Mesenchymal stem cell (in vitro differentiated cells and primary cell): Measurements from ENCODE around the gene ASGR2.

ENCODE experiments used
- DNase-seq: peaks from one replicate; pipeline ENCODE4 v3.0.0-alpha.2; 2013
- H2AFZ ChIP-seq: one replicate; pipeline ENCODE4 v1.6.1; 2013; ENCODE audit warnings: low read depth, mild to moderate bottlenecking, control low read depth, inconsistent platforms, low read length, moderate library complexity
- H2AK5ac ChIP-seq: 2 replicates; pipeline ENCODE4 v1.6.1; 2013; ENCODE audit warnings: low read length, moderate library complexity, mild to moderate bottlenecking, inconsistent platforms; ENCODE audit not compliant: severe bottlenecking
- H2BK120ac ChIP-seq: one replicate; pipeline ENCODE4 v1.6.1; 2013; ENCODE audit warnings: low read depth, mild to moderate bottlenecking, inconsistent platforms, low read length, moderate library complexity
- H2BK12ac ChIP-seq, 2 experiments: one replicate each; pipeline ENCODE4 v1.6.1; 2013; ENCODE audit warnings: inconsistent platforms in 2 of 2, low read length in 2 of 2, mild to moderate bottlenecking in 2 of 2, moderate library complexity in 2 of 2, control low read depth in 1 of 2
- H2BK15ac ChIP-seq: one replicate; pipeline ENCODE4 v1.6.1; 2013; ENCODE audit warnings: mild to moderate bottlenecking, low read depth, inconsistent platforms; ENCODE audit not compliant: poor library complexity, severe bottlenecking
- H2BK5ac ChIP-seq: 2 replicates; pipeline ENCODE4 v1.6.1; 2013; ENCODE audit warnings: low read depth, mild to moderate bottlenecking, low read length, control low read depth, inconsistent platforms; ENCODE audit not compliant: poor library complexity, severe bottlenecking
- H3K14ac ChIP-seq, 2 experiments: one replicate each; pipeline ENCODE4 v1.6.1; 2013; ENCODE audit warnings: inconsistent platforms in 2 of 2, low read length in 2 of 2, control low read depth in 1 of 2, mild to moderate bottlenecking in 1 of 2, moderate library complexity in 1 of 2
- H3K18ac ChIP-seq, 2 experiments: one replicate each; pipeline ENCODE4 v1.6.1; 2013; ENCODE audit warnings: inconsistent platforms in 2 of 2, low read length in 2 of 2, control low read depth in 1 of 2, low read depth in 1 of 2, mild to moderate bottlenecking in 1 of 2
- H3K23ac ChIP-seq, 2 experiments: one replicate each; pipeline ENCODE4 v1.6.1; 2013; ENCODE audit warnings: inconsistent platforms in 2 of 2, low read length in 2 of 2, mild to moderate bottlenecking in 2 of 2, moderate library complexity in 2 of 2, control low read depth in 1 of 2
- H3K27ac ChIP-seq: 2 replicates; pipeline ENCODE4 v1.5.1; 2013; ENCODE audit warnings: mild to moderate bottlenecking, moderate library complexity, low read length, control low read depth, inconsistent platforms; ENCODE audit not compliant: poor library complexity, severe bottlenecking
- H3K27me3 ChIP-seq, 2 experiments: 2 replicates each; pipeline versions ENCODE4 v1.6.1 to v1.7.0; 2013; ENCODE audit warnings: low read length in 2 of 2, mild to moderate bottlenecking in 2 of 2, moderate library complexity in 2 of 2, control low read depth in 1 of 2, inconsistent platforms in 1 of 2; ENCODE audit not compliant: control insufficient read depth in 1 of 2, insufficient read depth in 1 of 2
- H3K36me3 ChIP-seq, 2 experiments: 2 replicates each; pipeline versions ENCODE4 v1.6.1 to v1.7.0; 2013; ENCODE audit warnings: low read length in 2 of 2, control low read depth in 1 of 2, inconsistent platforms in 1 of 2, low read depth in 1 of 2, mild to moderate bottlenecking in 1 of 2; ENCODE audit not compliant: insufficient read depth in 2 of 2, control insufficient read depth in 1 of 2
- H3K4ac ChIP-seq, 2 experiments: one replicate each; pipeline ENCODE4 v1.6.1; 2013; ENCODE audit warnings: inconsistent platforms in 2 of 2, low read length in 2 of 2, mild to moderate bottlenecking in 2 of 2, moderate library complexity in 2 of 2, control low read depth in 1 of 2, low read depth in 1 of 2
- H3K4me1 ChIP-seq: 2 replicates; pipeline ENCODE4 v1.6.1; 2013; ENCODE audit warnings: low read depth, low read length, control low read depth; ENCODE audit not compliant: control insufficient read depth, insufficient read depth
- H3K4me2 ChIP-seq: 2 replicates; pipeline ENCODE4 v1.6.1; 2013; ENCODE audit warnings: low read length, mild to moderate bottlenecking, inconsistent platforms; ENCODE audit not compliant: poor library complexity, severe bottlenecking
- H3K4me3 ChIP-seq, 2 experiments: 2 replicates each; pipeline versions ENCODE4 v1.5.1 to v1.7.0; 2013; ENCODE audit warnings: low read length in 2 of 2, mild to moderate bottlenecking in 2 of 2, control low read depth in 1 of 2, low read depth in 1 of 2; ENCODE audit not compliant: insufficient read depth in 1 of 2
- H3K79me1 ChIP-seq: replicated peaks from 2 replicates; pipeline ENCODE4 v1.6.1; 2013; ENCODE audit warnings: mild to moderate bottlenecking, control low read depth, low read length, inconsistent platforms; ENCODE audit not compliant: poor library complexity, severe bottlenecking
- H3K9ac ChIP-seq: 2 replicates; pipeline ENCODE4 v1.7.0; 2013; ENCODE audit warnings: mild to moderate bottlenecking, low read length, moderate library complexity
- H3K9me3 ChIP-seq: 2 replicates; pipeline ENCODE4 v1.7.0; 2013; ENCODE audit warnings: mild to moderate bottlenecking, low read length; ENCODE audit not compliant: control insufficient read depth
- H4K8ac ChIP-seq: one replicate; pipeline ENCODE4 v1.6.1; 2013; ENCODE audit warnings: inconsistent platforms, mild to moderate bottlenecking, low read length, moderate library complexity
- H4K91ac ChIP-seq: one replicate; pipeline ENCODE4 v1.6.1; 2013; ENCODE audit warnings: mild to moderate bottlenecking, low read length, inconsistent platforms
- WGBS: methylation state at CpG from one replicate; pipeline ENCODE4 v1.1.7; 2013; ENCODE audit warnings: mixed read lengths; 5-methylcytosine and 5-hydroxymethylcytosine counted together

ASGR2 gene

DNA sequence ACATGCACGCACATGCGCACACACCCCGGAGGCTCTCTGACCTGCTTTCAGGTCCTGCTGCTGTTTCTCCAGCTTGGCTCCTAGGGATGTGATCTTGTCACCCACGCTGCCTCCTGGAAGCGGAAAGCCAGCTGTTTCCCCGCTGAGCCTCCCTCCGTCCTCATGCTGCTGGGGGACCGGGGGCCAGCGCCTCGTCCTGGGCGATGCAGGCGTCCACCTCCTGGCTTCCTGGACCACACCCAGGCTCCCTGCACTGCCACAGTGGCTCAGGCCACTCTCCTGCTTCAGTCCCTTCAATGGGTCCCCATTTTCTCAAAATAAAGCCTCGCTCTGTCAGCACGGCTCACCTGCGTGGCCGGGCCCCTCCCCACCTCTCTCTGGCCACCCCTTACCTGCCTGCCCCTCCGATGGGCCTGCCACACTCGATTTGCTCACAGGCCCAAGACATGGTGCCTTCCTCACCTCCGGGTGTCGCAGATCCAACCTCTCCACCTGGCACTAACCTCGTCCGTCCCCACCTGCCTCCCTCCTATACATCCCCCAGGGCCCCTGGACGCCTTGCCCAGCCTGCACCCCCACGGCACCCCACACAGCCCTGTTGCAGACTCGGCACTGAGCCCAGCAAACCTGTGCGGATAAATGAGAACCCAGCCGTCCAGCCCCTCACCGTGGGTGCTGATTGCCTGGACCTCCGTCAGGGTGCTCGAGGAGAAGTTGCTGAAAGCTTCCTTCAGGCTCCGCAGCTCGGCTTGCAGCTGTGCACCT is 6.6 kb downstream of the ASGR2 start:
- Histone ChIP-seq H2BK12ac (no peak overlapping the region), H3K9me3 (no peaks in the 10 kb centered on the region), H3K27me3 (peaks cover 5 to 70% of the 10 kb centered on the region in 2 experiments), H3K4me3 (no peak overlapping the region), H3K23ac (no peak overlapping the region), H4K91ac (no peak overlapping the region), H3K14ac (no peak overlapping the region), H4K8ac (no peak overlapping the region), H3K4ac (no peak overlapping the region), H3K4me2 (no peak overlapping the region), H2BK120ac (no peak overlapping the region), H3K79me1 (no peaks in the 10 kb centered on the region), H2AFZ (no peak overlapping the region), H3K18ac (no peak overlapping the region), H2AK5ac (no peak overlapping the region), H3K36me3 (no peaks in the 10 kb centered on the region), H2BK15ac (no peak overlapping the region), H3K4me1 (peaks cover 3% of the 10 kb centered on the region), H3K9ac (no peak overlapping the region), H2BK5ac (no peak overlapping the region), H3K27ac (no peak overlapping the region)
- no peak for DNase-seq
- 78% methylated on average over 32 of the region's 32 CpGs for WGBS

DNA sequence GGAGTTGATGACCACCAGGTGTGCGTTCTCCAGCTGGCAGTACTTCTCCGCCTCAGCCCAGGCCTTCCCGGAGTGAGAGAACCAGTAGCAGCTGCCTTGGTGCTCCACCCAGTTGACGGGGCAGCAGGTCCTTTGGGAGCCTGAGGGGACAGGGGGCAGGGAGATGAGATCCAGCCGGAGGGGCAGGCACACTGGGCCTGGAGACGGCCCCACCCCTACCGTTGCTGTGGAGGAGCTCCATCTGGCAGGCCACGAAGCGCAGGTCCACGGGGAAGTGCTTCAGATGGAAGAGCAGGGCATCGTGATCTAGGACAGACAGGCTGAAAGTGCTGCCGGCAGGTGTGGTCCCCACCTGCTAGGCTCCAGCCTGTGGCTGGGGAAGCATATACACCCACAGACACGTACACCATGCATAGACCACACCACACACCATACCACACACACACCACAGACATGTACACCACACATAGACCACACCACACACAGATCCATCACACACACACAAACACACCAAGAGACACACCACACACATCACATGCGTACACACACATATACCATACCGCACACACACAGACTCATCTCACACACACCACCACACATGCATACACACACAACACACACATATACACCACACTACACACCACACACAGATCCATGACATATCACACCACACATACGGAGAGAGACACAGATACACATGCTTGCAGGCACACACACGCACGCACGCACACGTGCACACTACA is 7.4 kb downstream of the ASGR2 start:
- Histone ChIP-seq H3K18ac (no peak overlapping the region), H3K36me3 (no peaks in the 10 kb centered on the region), H2AFZ (no peak overlapping the region), H2BK5ac (no peak overlapping the region), H3K4me1 (peaks cover 3% of the 10 kb centered on the region), H3K27me3 (peaks cover 13 to 70% of the 10 kb centered on the region in 2 experiments), H2BK120ac (no peak overlapping the region), H3K27ac (no peak overlapping the region), H4K8ac (no peak overlapping the region), H3K4ac (no peak overlapping the region), H3K9me3 (no peaks in the 10 kb centered on the region), H4K91ac (no peak overlapping the region), H3K79me1 (no peaks in the 10 kb centered on the region), H3K4me2 (no peak overlapping the region), H3K4me3 (no peak overlapping the region), H2BK12ac (no peak overlapping the region), H3K23ac (no peak overlapping the region), H2BK15ac (no peak overlapping the region), H3K9ac (no peak overlapping the region), H2AK5ac (no peak overlapping the region), H3K14ac (no peak overlapping the region)
- 86% methylated on average over 20 of the region's 20 CpGs for WGBS
- DNase-seq, result no peak

DNA sequence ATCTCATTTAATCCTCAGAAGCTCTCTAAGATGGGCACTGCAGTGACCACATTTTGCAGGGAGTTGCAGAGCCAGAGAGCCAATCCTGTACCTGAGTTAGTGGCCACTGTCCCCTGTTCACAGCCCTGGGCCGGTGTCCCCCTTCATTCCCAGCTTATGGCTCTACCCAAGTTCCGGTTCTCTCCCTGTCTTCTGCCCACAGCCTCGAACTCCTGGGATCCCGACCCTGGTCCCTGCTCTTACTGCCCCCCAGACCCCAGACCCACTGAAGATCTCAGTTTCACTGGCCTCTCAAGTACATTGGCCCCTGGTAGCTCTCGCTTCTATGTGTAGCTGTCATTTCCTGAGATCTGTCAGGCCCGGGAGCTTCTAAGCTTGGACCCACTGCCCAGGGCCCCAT is 12.2 kb downstream of the ASGR2 start:
- Histone ChIP-seq H3K4ac (no peak overlapping the region), H3K9me3 (no peaks in the 10 kb centered on the region), H3K4me2 (no peak overlapping the region), H3K23ac (no peak overlapping the region), H2BK15ac (no peak overlapping the region), H2AFZ (no peak overlapping the region), H4K8ac (no peak overlapping the region), H3K27me3 (peaks cover 25 to 60% of the 10 kb centered on the region in 2 experiments), H3K4me1 (no peaks in the 10 kb centered on the region), H2BK120ac (no peak overlapping the region), H3K9ac (no peak overlapping the region), H3K4me3 (no peak overlapping the region), H4K91ac (no peak overlapping the region), H3K36me3 (no peaks in the 10 kb centered on the region), H3K27ac (no peak overlapping the region), H3K14ac (no peak overlapping the region), H2BK5ac (no peak overlapping the region), H3K18ac (no peak overlapping the region), H2BK12ac (no peak overlapping the region), H3K79me1 (no peaks in the 10 kb centered on the region), H2AK5ac (no peak overlapping the region)
- 77% methylated on average over 6 of the region's 6 CpGs for WGBS
- no peak for DNase-seq

DNA sequence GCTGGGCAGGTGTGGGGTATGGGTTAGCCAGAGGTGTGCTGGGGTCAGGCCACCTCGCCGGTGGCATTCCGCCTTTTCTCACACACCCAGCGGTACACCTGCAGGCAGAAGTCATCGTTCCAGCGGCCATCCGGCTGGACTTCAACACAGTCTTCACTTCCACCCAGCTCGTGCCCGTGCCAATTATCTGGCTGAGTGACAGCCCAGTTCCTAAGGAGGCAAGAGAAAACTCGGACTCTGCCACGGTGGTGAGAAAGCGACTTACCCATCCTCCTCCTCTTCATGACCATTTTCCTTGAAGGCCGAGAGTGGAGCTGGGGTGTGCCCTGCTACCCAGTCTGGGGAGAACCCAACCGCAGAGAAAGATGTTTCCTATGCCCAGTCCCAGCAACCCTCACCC is 13.1 kb downstream of the ASGR2 start:
- Histone ChIP-seq H3K9me3 (no peaks in the 10 kb centered on the region), H2BK12ac (no peak overlapping the region), H3K36me3 (no peaks in the 10 kb centered on the region), H3K18ac (no peak overlapping the region), H4K91ac (no peak overlapping the region), H3K4me1 (no peaks in the 10 kb centered on the region), H3K27ac (no peak overlapping the region), H4K8ac (no peak overlapping the region), H3K4me2 (no peak overlapping the region), H3K27me3 (peaks cover 25 to 53% of the 10 kb centered on the region in 2 experiments), H2BK120ac (no peak overlapping the region), H2BK15ac (no peak overlapping the region), H3K23ac (no peak overlapping the region), H3K4me3 (no peak overlapping the region), H3K14ac (no peak overlapping the region), H2AK5ac (no peak overlapping the region), H3K4ac (no peak overlapping the region), H2BK5ac (no peak overlapping the region), H3K79me1 (no peaks in the 10 kb centered on the region), H2AFZ (no peak overlapping the region), H3K9ac (no peak overlapping the region)
- no peak for DNase-seq
- WGBS, result 94% methylated on average over 12 of the region's 14 CpGs
